ENCODE data around the gene SLC8A1. TPM values are rescaled to one million over a fixed set of nuclear protein-coding genes. Genes with fewer than 3 reads are reported as not detected.

SLC8A1 gene
- total RNA-seq, 2 donors from 2014 or later, result 23.2 to 28.2 TPM

GRCh38 chr2:40302751-40303325, 149.1 kb downstream of the SLC8A1 start:
- Histone ChIP-seq H3K4me3 (no peak overlapping the region), H3K36me3 (no peaks in the 10 kb centered on the region), H3K4me1 (replicated peaks) (no peaks in the 10 kb centered on the region), H3K9me3 (no peaks in the 10 kb centered on the region), H3K27ac (no peak overlapping the region), H3K27me3 (replicated peaks; ENCODE audit: insufficient read depth) (no peaks in the 10 kb centered on the region)
- intact Hi-C loops (cut with DNase I), result no loop called here
- TF ChIP-seq POLR2A (IDR thresholded peaks at IDR 0.05) (no peak), CTCF (IDR thresholded peaks at IDR 0.05) (no peak), POLR2AphosphoS5 (IDR thresholded peaks at IDR 0.05) (no peak)
- WGBS, result 94% methylated on average over 2 of the region's 2 CpGs
- no peak for DNase-seq (ENCODE audit: low spot score)

- H3K4me1 ChIP-seq (replicated peaks), result no peaks in the 10 kb centered on the region
- no peak overlapping the region for H3K4me3 ChIP-seq
- H3K9me3 ChIP-seq, result no peaks in the 10 kb centered on the region
- TF ChIP-seq POLR2AphosphoS5 (IDR thresholded peaks at IDR 0.05), result no peak
- no peaks in the 10 kb centered on the region for H3K27me3 ChIP-seq (replicated peaks; ENCODE audit: insufficient read depth)
- H3K27ac ChIP-seq, result no peak overlapping the region
- intact Hi-C loops (cut with DNase I), result no loop called here
- H3K36me3 ChIP-seq, result no peaks in the 10 kb centered on the region
- no peak for DNase-seq (ENCODE audit: low spot score)
- 73% methylated on average over 6 of the region's 6 CpGs for WGBS
Measured at GRCh38 chr2:40300391-40300790, 151.5 kb downstream of the SLC8A1 start.

- TF ChIP-seq POLR2A (IDR thresholded peaks at IDR 0.05) (no peak), POLR2AphosphoS5 (IDR thresholded peaks at IDR 0.05) (no peak), CTCF (IDR thresholded peaks at IDR 0.05) (no peak)
- Histone ChIP-seq H3K36me3 (no peaks in the 10 kb centered on the region), H3K4me1 (replicated peaks) (no peaks in the 10 kb centered on the region), H3K4me3 (no peak overlapping the region), H3K27me3 (replicated peaks; ENCODE audit: insufficient read depth) (no peaks in the 10 kb centered on the region), H3K9me3 (no peaks in the 10 kb centered on the region), H3K27ac (no peak overlapping the region)
- WGBS, result 82% methylated on average over 2 of the region's 2 CpGs
- no peak for DNase-seq (ENCODE audit: low spot score)
- intact Hi-C loops (cut with DNase I), result no loop called here
Measured at GRCh38 chr2:40299781-40300180, 152.1 kb downstream of the SLC8A1 start.

GRCh38 chr2:40299173-40299572, 152.7 kb downstream of the SLC8A1 start:
- 64% methylated on average over 1 of the region's 1 CpG for WGBS
- Histone ChIP-seq H3K36me3 (no peaks in the 10 kb centered on the region), H3K9me3 (no peaks in the 10 kb centered on the region), H3K27ac (no peak overlapping the region), H3K27me3 (replicated peaks; ENCODE audit: insufficient read depth) (no peaks in the 10 kb centered on the region), H3K4me1 (replicated peaks) (no peaks in the 10 kb centered on the region), H3K4me3 (no peak overlapping the region)
- intact Hi-C loops (cut with DNase I), result no loop called here
- no peak for DNase-seq (ENCODE audit: low spot score)
- TF ChIP-seq POLR2AphosphoS5 (IDR thresholded peaks at IDR 0.05) (no peak), CTCF (IDR thresholded peaks at IDR 0.05) (no peak), POLR2A (IDR thresholded peaks at IDR 0.05) (no peak)

GRCh38 chr2:40298026-40298425, 153.9 kb downstream of the SLC8A1 start:
- Histone ChIP-seq H3K4me1 (replicated peaks) (no peaks in the 10 kb centered on the region), H3K9me3 (no peaks in the 10 kb centered on the region), H3K4me3 (no peak overlapping the region), H3K36me3 (no peaks in the 10 kb centered on the region), H3K27ac (no peak overlapping the region), H3K27me3 (replicated peaks; ENCODE audit: insufficient read depth) (no peaks in the 10 kb centered on the region)
- 99% methylated on average over 3 of the region's 3 CpGs for WGBS
- DNase-seq (ENCODE audit: low spot score), result no peak
- intact Hi-C loops (cut with DNase I), result no loop called here
- no peak for TF ChIP-seq POLR2A (IDR thresholded peaks at IDR 0.05)

GRCh38 chr2:40292291-40292690, 159.6 kb downstream of the SLC8A1 start:
- no peaks in the 10 kb centered on the region for H3K27me3 ChIP-seq (replicated peaks; ENCODE audit: insufficient read depth)
- TF ChIP-seq CTCF (IDR thresholded peaks at IDR 0.05), result no peak
- no peak for TF ChIP-seq POLR2AphosphoS5 (IDR thresholded peaks at IDR 0.05)
- no peak for TF ChIP-seq POLR2A (IDR thresholded peaks at IDR 0.05)
- H3K9me3 ChIP-seq, result no peaks in the 10 kb centered on the region
- no peak for DNase-seq (ENCODE audit: low spot score)
- 86% methylated on average over 1 of the region's 1 CpG for WGBS
- H3K4me1 ChIP-seq (replicated peaks), result no peaks in the 10 kb centered on the region
- H3K4me3 ChIP-seq, result no peak overlapping the region
- H3K36me3 ChIP-seq, result no peaks in the 10 kb centered on the region
- H3K27ac ChIP-seq, result no peak overlapping the region
- intact Hi-C loops (cut with DNase I), result no loop called here
